Activated T-cell treated with anti-CD3 and anti-CD28 coated beads for 4 hours (primary cell): ENCODE measurements around the gene MBD2.
"Not testable (repeated sequence)": the region's sequence is repeated elsewhere in the genome, so short reads cannot be mapped to it uniquely, and the experiment has no call there.

Experiments
- DNase-seq: peaks from one replicate; pipeline ENCODE4 v3.0.0-alpha.2; 2020

Gene MBD2

GRCh38 chr18:54224379-54225014 lies at the start of gene MBD2:
Gene MBD2, minus strand, starts transcription at chr18:54224669. Its CDS starts 110 bp downstream, at chr18:54224559.
- DNase-seq: peak; percentile 90

- peak; percentile 14 for DNase-seq
Measured at GRCh38 chr18:54269893-54270844, 45.7 kb upstream of the MBD2 start.

GRCh38 chr18:54268751-54269150 lies 44.3 kb upstream of the MBD2 start:
- no peak for DNase-seq

- DNase-seq: no peak
Measured at GRCh38 chr18:54267701-54268100, 43.2 kb upstream of the MBD2 start.

- no peak for DNase-seq
Measured at GRCh38 chr18:54263904-54264336, 39.5 kb upstream of the MBD2 start.

GRCh38 chr18:54261894-54262293 lies 37.4 kb upstream of the MBD2 start:
- DNase-seq: no peak

- DNase-seq: no peak
Measured at GRCh38 chr18:54260396-54261072, 36.1 kb upstream of the MBD2 start.

GRCh38 chr18:54257818-54258217 lies 33.3 kb upstream of the MBD2 start:
- DNase-seq: not testable (repeated sequence)

GRCh38 chr18:54257015-54257414 lies 32.5 kb upstream of the MBD2 start:
- DNase-seq: no peak

- no peak for DNase-seq
Measured at GRCh38 chr18:54255141-54255540, 30.7 kb upstream of the MBD2 start.

GRCh38 chr18:54254265-54254758 lies 29.8 kb upstream of the MBD2 start:
- no peak for DNase-seq

- DNase-seq: no peak
Measured at GRCh38 chr18:54251606-54252390, 27.3 kb upstream of the MBD2 start.

- DNase-seq: no peak
Measured at GRCh38 chr18:54250846-54251261, 26.4 kb upstream of the MBD2 start.

GRCh38 chr18:54247511-54248175 lies 23.2 kb upstream of the MBD2 start:
- DNase-seq: no peak

- no peak for DNase-seq
Measured at GRCh38 chr18:54242327-54242726, 17.9 kb upstream of the MBD2 start.

- no peak for DNase-seq
Measured at GRCh38 chr18:54241483-54241882, 17.0 kb upstream of the MBD2 start.

- DNase-seq: no peak
Measured at GRCh38 chr18:54240629-54241107, 16.2 kb upstream of the MBD2 start.

GRCh38 chr18:54239601-54240000 lies 15.1 kb upstream of the MBD2 start:
- no peak for DNase-seq

- no peak for DNase-seq
Measured at GRCh38 chr18:54239091-54239490, 14.6 kb upstream of the MBD2 start.

- no peak for DNase-seq
Measured at GRCh38 chr18:54238173-54238936, 13.9 kb upstream of the MBD2 start.

- DNase-seq: no peak
Measured at GRCh38 chr18:54235871-54236270, 11.4 kb upstream of the MBD2 start.
